ENCODE results near the gene CYP3A5. TPM values are rescaled to one million over a fixed set of nuclear protein-coding genes. Genes with fewer than 3 reads are reported as not detected.
A peak's percentile ranks its signal among the peaks of the same experiment; 100 is the strongest.

CYP3A5 gene
- total RNA-seq, 1 donor from 2014 or later = 0.69 TPM

DNA sequence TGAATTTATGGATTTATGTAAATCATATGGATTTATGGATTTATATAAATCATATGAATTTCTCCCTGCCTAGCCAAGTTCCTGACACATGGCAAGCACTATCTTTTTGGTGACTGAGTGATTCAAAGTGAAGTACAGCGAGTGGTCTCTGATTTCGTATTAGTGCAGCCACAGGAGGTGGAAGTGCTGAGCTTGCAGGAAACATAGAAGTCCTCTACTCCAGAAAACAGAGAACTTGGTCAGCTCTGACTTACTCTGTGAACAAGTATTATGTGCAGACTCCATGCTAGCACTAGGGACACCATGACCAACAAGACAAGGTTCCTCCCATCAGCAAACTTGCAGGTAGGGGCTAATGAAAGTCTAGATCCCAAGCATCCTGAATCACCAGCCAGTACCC, 28.5 kb downstream of the CYP3A5 start:
- Mint-ChIP-seq H3K4me3 (ENCODE audit: unreplicated experiment) (no peak overlapping the region), H3K36me3 (ENCODE audit: low read depth, unreplicated experiment) (peaks cover 11% of the 10 kb centered on the region), H3K9me3 (ENCODE audit: unreplicated experiment) (no peaks in the 10 kb centered on the region), H3K27me3 (ENCODE audit: unreplicated experiment) (no peaks in the 10 kb centered on the region), H3K4me1 (ENCODE audit: unreplicated experiment) (no peaks in the 10 kb centered on the region), H3K27ac (ENCODE audit: unreplicated experiment) (no peak overlapping the region)
- no peak for DNase-seq (ENCODE audit: low spot score)
- no peak for TF ChIP-seq CTCF (IDR thresholded peaks at IDR 0.05; ENCODE audit: unreplicated experiment)

DNA sequence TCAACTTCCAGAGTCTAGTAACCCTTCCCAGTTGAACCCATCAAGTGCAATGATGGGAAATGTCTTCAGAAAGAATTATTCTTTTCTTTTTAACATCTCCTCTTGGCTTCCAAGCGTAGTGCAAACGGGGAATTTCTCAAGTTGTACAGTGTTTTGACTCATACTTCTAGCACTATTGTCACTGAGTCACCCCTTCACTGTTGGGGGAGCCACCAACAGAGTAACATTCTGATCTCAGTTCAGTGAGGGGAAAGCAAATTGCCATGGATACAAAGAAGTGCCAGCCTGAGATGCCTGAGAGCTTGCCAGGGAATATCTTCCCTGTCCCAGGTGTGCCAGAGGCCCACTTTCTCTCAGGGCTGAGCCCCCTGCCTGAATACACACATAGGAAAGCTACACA, 31.0 kb downstream of the CYP3A5 start:
- no peak for TF ChIP-seq CTCF (IDR thresholded peaks at IDR 0.05; ENCODE audit: unreplicated experiment)
- no peaks in the 10 kb centered on the region for H3K27me3 Mint-ChIP-seq (ENCODE audit: unreplicated experiment)

DNA sequence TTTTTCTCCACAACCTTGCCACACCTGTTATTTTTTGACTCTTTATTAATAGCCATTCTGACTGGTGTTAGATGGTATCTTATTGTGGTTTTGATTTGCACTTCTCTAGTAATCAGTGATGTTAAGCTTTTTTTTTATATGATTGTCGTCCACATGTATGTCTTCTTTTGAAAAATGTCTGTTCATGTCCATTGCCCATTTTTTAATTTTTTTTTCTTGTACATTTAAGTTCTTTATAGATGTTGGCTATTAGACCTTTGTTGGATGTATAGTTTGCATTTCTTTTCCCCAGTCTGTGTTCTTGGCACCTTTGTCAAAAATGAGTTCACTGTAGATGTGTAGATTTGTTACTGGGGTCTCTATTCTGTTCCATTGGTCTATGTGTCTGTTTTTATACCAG, 34.2 kb downstream of the CYP3A5 start:
- Mint-ChIP-seq H3K36me3 (ENCODE audit: low read depth, unreplicated experiment) (peaks cover 33% of the 10 kb centered on the region), H3K27ac (ENCODE audit: unreplicated experiment) (no peak overlapping the region), H3K27me3 (ENCODE audit: unreplicated experiment) (no peaks in the 10 kb centered on the region), H3K4me3 (ENCODE audit: unreplicated experiment) (peak overlapping the region; percentile 8), H3K9me3 (ENCODE audit: unreplicated experiment) (no peaks in the 10 kb centered on the region), H3K4me1 (ENCODE audit: unreplicated experiment) (no peaks in the 10 kb centered on the region)
- TF ChIP-seq CTCF (IDR thresholded peaks at IDR 0.05; ENCODE audit: unreplicated experiment) = no peak
- no peak for DNase-seq (ENCODE audit: low spot score)

More for the DNA sequence above, 31.0 kb downstream of the CYP3A5 start:
- H3K4me1 Mint-ChIP-seq (ENCODE audit: unreplicated experiment) = no peaks in the 10 kb centered on the region
- no peak for DNase-seq (ENCODE audit: low spot score)
- no peak overlapping the region for H3K4me3 Mint-ChIP-seq (ENCODE audit: unreplicated experiment)
- no peak overlapping the region for H3K27ac Mint-ChIP-seq (ENCODE audit: unreplicated experiment)
- H3K36me3 Mint-ChIP-seq (ENCODE audit: low read depth, unreplicated experiment) = peaks cover 30% of the 10 kb centered on the region
- no peaks in the 10 kb centered on the region for H3K9me3 Mint-ChIP-seq (ENCODE audit: unreplicated experiment)

DNA sequence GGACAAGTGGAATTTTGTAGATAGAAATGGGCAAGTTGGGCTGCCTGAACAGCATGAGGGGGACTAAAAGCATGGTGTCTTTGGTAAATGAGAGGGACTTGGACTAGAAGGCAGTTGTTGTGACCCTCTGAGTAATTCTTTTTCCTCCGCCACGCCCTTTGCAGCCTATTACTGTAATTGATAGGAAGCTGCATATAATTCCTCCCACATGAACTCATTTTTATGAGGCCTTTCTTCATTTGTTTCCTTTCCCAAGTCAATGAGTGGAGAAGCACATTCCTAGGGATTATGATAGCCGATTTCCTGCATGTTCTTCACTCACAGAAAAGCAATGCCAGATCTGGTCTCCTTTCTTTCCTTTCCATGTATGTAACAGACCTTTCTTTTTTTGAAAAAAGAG, 35.4 kb downstream of the CYP3A5 start:
- H3K27me3 Mint-ChIP-seq (ENCODE audit: unreplicated experiment) = no peaks in the 10 kb centered on the region
- no peaks in the 10 kb centered on the region for H3K4me1 Mint-ChIP-seq (ENCODE audit: unreplicated experiment)
- TF ChIP-seq CTCF (IDR thresholded peaks at IDR 0.05; ENCODE audit: unreplicated experiment) = no peak
- H3K27ac Mint-ChIP-seq (ENCODE audit: unreplicated experiment) = no peak overlapping the region
- H3K36me3 Mint-ChIP-seq (ENCODE audit: low read depth, unreplicated experiment) = peaks cover 37% of the 10 kb centered on the region
- no peaks in the 10 kb centered on the region for H3K9me3 Mint-ChIP-seq (ENCODE audit: unreplicated experiment)
- H3K4me3 Mint-ChIP-seq (ENCODE audit: unreplicated experiment) = no peak overlapping the region
- no peak for DNase-seq (ENCODE audit: low spot score)

DNA sequence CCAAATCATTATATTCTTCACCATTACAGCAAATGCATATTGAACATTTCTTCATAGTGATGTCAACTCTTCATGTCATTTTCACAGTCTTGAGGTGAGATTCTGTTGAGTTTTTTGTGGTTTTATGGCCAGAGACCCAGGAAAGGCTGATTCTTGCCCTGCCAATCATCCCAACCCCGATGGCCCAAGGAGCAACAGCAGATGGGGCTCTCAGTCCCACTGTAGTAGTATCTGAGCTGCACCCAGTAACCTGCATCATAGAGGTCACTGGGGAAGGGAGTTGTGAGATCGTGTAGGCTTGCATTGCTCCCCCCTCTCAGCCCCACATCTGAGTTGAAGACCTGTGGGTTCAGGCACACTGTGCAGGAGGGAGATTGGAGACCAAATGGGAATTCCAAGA, 36.3 kb downstream of the CYP3A5 start:
- Mint-ChIP-seq H3K9me3 (ENCODE audit: unreplicated experiment) (no peaks in the 10 kb centered on the region), H3K36me3 (ENCODE audit: low read depth, unreplicated experiment) (peaks cover 41% of the 10 kb centered on the region), H3K4me1 (ENCODE audit: unreplicated experiment) (no peaks in the 10 kb centered on the region), H3K27ac (ENCODE audit: unreplicated experiment) (no peak overlapping the region), H3K4me3 (ENCODE audit: unreplicated experiment) (peak overlapping the region; percentile 9), H3K27me3 (ENCODE audit: unreplicated experiment) (no peaks in the 10 kb centered on the region)
- no peak for TF ChIP-seq CTCF (IDR thresholded peaks at IDR 0.05; ENCODE audit: unreplicated experiment)
- DNase-seq (ENCODE audit: low spot score) = no peak
